Osteoblast (primary cell): ENCODE measurements around the gene COA1. TPM values are rescaled to one million over a fixed set of nuclear protein-coding genes. Genes with fewer than 3 reads are reported as not detected.

ENCODE experiments used
- DNase-seq: peaks from one replicate; pipeline ENCODE4 v3.0.0; 2011; ENCODE audit warnings: low spot score, mixed read lengths; ENCODE audit not compliant: insufficient read length; ENCODE audit errors: missing footprints
- H2AFZ ChIP-seq: 2 replicates; pipeline ENCODE4 v1.6.0; 2011; ENCODE audit warnings: mild to moderate bottlenecking, low read length
- H3K27ac ChIP-seq: 2 replicates; pipeline ENCODE4 v1.5.1; 2011; ENCODE audit warnings: mild to moderate bottlenecking, low read depth, low read length, moderate library complexity
- H3K27me3 ChIP-seq: 2 replicates; pipeline ENCODE4 v1.6.0; 2012; ENCODE audit warnings: mild to moderate bottlenecking, control low read depth, inconsistent platforms, low read length, moderate library complexity; ENCODE audit not compliant: insufficient read depth
- H3K36me3 ChIP-seq: 2 replicates; pipeline ENCODE4 v1.5.1; 2011; ENCODE audit warnings: mild to moderate bottlenecking, low read length, control low read depth, moderate library complexity; ENCODE audit not compliant: insufficient read depth
- H3K4me1 ChIP-seq: 2 replicates; pipeline ENCODE4 v1.5.1; 2011; ENCODE audit warnings: mild to moderate bottlenecking, low read length, control low read depth, moderate library complexity; ENCODE audit not compliant: insufficient read depth
- H3K4me2 ChIP-seq: 2 replicates; pipeline ENCODE4 v1.6.0; 2011; ENCODE audit warnings: mild to moderate bottlenecking, low read length; ENCODE audit not compliant: insufficient read depth
- H3K4me3 ChIP-seq: fragments of 200-600 bp; sonication (generic); 3 replicates; pipeline ENCODE4 v1.5.1; 2012; ENCODE audit warnings: mild to moderate bottlenecking, low read length, inconsistent platforms; ENCODE audit not compliant: insufficient read depth
- H3K79me2 ChIP-seq: 2 replicates; pipeline ENCODE4 v1.6.0; 2012; ENCODE audit warnings: mild to moderate bottlenecking, low read length, control low read depth, inconsistent platforms; ENCODE audit not compliant: insufficient read depth
- H3K9me3 ChIP-seq: 2 replicates; pipeline ENCODE4 v1.5.1; 2011; ENCODE audit warnings: low read depth, low read length, control low read depth
- H4K20me1 ChIP-seq: 2 replicates; pipeline ENCODE4 v1.6.0; 2012; ENCODE audit warnings: mild to moderate bottlenecking, low read length, control low read depth; ENCODE audit not compliant: insufficient read depth
- CTCF ChIP-seq: IDR thresholded peaks from 2 replicates; pipeline ENCODE4 v1.5.1; 2011; ENCODE audit warnings: mild to moderate bottlenecking, low read depth, low read length, moderate library complexity; ENCODE audit errors: extremely low read depth
- total RNA-seq: library from RNA; depleted of rRNA; stranded (reverse); fragments of >200 nt; gene quantifications from 2 replicates; pipeline ENCODE4 v1.2.3, GENCODE V29; 2012

COA1 gene
- total RNA-seq, 1 donor, result 34.0 TPM

DNA sequence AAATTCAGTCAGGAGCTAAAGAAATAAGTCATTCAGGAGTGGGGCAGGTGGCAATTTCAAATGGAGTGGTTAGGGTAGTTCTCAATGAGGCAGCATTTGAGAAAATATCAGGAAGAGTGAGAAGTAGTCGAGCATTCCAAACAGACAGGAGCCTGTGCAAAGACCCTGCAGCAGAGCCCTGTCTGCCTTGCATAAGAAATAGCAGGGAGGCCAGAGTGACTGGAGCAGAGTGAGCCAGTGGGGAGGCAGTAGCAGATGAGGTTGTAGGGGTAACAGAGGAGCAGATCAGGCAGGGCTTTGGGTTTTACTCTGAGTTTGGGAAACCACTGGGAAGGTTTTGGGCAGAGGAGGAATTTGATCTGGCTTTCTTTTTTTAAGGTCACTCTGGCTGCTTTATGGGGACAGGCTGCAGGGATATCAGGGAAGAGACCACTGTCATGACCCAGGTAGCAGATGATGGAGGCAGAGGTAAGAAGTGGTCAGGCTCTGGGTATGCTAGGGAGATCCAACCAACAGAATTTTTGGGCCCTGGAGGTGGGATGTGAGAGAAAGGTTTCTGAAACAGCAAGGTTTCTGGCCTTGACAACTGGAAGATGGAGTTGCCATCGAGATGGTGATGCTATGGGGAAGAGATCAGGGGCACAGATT lies 27.9 kb upstream of the COA1 start:
- DNase-seq, result no peak
- H3K4me3 ChIP-seq, result no peak overlapping the region
- H2AFZ ChIP-seq, result peak overlapping the region; percentile 26
- H3K4me2 ChIP-seq, result no peak overlapping the region
- TF ChIP-seq CTCF, result no peak
- H3K27ac ChIP-seq, result no peak overlapping the region
- H3K36me3 ChIP-seq, result no peaks in the 10 kb centered on the region
- H4K20me1 ChIP-seq, result no peaks in the 10 kb centered on the region
- H3K4me1 ChIP-seq, result peaks cover 16% of the 10 kb centered on the region
- no peaks in the 10 kb centered on the region for H3K9me3 ChIP-seq
- peaks cover 2% of the 10 kb centered on the region for H3K27me3 ChIP-seq
- H3K79me2 ChIP-seq, result no peaks in the 10 kb centered on the region

DNA sequence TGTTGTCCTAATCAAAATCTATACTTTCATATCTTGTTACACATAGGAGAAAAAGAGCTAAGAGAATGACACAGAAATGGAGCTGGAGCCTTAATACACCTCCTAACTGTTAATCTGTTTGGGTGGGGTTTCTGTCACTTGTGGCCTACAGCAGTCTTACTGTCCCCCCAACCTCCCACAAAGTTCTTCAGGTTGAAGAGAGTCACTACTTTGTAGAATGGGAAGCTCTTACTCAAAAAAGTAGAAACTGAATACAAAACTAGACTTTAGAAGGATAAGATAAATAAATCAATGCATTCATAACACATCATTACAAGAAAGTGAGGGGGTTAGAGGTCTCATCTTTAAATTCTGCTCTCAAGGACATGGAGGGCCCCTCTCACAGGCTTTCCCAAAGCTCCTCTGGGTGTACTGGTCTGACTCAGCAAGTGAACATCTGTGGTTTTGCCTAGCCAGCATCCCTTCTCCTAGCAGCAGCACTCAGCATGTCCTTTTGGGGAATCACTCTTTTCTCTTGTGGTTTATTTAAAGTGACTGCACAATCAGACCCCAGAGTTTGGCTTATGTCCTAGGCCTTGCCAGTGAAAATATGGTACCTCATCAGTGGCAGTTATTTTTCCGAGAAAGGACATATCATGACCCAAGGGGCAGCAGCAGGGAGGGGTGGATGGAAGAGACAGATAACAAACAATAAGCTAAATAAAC lies 27.2 kb upstream of the COA1 start:
- Histone ChIP-seq H3K27me3 (peaks cover 2% of the 10 kb centered on the region), H3K79me2 (no peaks in the 10 kb centered on the region), H2AFZ (peak overlapping the region; percentile 9), H3K27ac (no peak overlapping the region), H3K4me2 (peak overlapping the region; percentile 9), H3K9me3 (no peaks in the 10 kb centered on the region), H3K36me3 (no peaks in the 10 kb centered on the region), H4K20me1 (no peaks in the 10 kb centered on the region), H3K4me1 (peaks cover 14% of the 10 kb centered on the region), H3K4me3 (no peak overlapping the region)
- peak; percentile 97 for DNase-seq
- no peak for TF ChIP-seq CTCF

DNA sequence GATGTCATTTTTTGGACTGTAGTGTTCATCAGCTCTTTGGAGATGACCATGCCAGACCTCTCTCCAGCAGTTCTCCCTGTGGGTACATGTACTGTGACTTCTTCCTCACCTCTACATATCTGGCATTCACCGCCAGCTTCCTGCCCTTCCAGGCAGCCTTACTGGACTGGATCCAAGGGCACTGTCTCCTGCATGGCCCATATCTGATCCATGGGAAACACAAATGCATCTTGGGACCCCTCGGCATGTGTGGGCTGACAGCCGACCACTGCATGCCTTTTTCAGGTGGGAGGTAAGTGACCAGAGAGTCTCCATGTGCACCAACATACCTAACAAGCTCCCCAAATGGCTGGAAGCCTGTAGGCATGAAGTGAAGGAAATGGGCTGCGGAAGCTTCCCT lies 25.3 kb upstream of the COA1 start:
- no peak overlapping the region for H3K4me3 ChIP-seq
- H4K20me1 ChIP-seq, result no peaks in the 10 kb centered on the region
- no peak for DNase-seq
- H3K9me3 ChIP-seq, result no peaks in the 10 kb centered on the region
- TF ChIP-seq CTCF, result no peak
- no peaks in the 10 kb centered on the region for H3K79me2 ChIP-seq
- no peak overlapping the region for H3K27ac ChIP-seq
- H3K4me2 ChIP-seq, result no peak overlapping the region
- no peaks in the 10 kb centered on the region for H3K36me3 ChIP-seq
- no peak overlapping the region for H2AFZ ChIP-seq
- peaks cover 2% of the 10 kb centered on the region for H3K27me3 ChIP-seq
- peaks cover 14% of the 10 kb centered on the region for H3K4me1 ChIP-seq

GRCh38 chr7:43753843-43754242 lies 24.5 kb upstream of the COA1 start:
- H3K79me2 ChIP-seq, result no peaks in the 10 kb centered on the region
- H4K20me1 ChIP-seq, result no peaks in the 10 kb centered on the region
- no peak overlapping the region for H3K4me2 ChIP-seq
- H3K4me1 ChIP-seq, result peaks cover 10% of the 10 kb centered on the region
- H3K4me3 ChIP-seq, result no peak overlapping the region
- H3K36me3 ChIP-seq, result no peaks in the 10 kb centered on the region
- no peak for DNase-seq
- no peak overlapping the region for H3K27ac ChIP-seq
- no peak overlapping the region for H2AFZ ChIP-seq
- no peak for TF ChIP-seq CTCF
- H3K9me3 ChIP-seq, result no peaks in the 10 kb centered on the region
- peaks cover 2% of the 10 kb centered on the region for H3K27me3 ChIP-seq
